Stimulated activated CD4-positive, alpha-beta T cell treated with anti-CD3 and anti-CD28 coated beads, TNF-alpha, amount 100 ng/mL, for 1 hour (primary cell): ENCODE data around the gene MRPL16.

Experiments
- DNase-seq, 3 donors: peaks; one replicate each; pipeline ENCODE4 v3.0.0-alpha.2; 2020; ENCODE audit warnings: low read depth in 3 of 3, low spot score in 1 of 3

Gene MRPL16

DNA sequence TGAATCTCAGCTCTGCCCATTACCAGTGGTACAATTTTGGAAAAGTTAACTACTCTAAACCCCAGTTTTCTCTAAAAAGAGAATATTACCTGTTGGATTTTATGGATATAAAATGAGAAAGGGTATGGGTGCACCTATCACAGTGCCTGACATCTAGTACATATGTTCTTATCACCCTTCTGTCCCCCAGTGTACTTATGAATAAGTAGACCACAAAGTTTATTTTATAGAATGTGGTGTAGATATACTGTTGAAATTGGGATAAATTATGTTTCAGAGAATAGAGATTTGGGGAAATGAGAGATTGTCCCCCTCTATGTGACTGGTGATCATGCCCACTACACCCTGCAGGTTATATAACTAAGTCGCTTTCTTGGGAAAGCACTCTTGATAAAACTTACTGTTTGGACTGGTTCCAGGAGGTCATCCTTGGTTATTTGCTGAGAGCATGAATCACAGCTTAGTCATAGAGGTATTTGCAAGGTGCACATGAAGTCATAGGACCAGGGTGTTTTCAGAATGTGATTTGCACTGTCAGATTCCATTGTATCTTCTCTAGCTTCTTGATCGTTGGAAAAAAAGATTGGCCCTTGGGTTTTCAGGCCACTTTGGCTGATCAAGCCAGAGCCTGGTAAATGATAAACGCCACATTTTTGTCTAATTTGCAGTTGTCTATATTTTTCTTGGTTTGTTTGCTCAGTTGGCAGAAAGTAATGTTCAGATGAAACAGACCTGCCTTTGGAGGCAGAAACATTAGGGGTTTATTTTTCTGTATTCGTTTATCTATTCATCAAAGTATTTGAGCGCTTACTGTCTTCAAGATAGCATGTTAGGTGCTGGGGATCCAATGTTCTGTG, 34.1 kb downstream of the MRPL16 start:
- DNase-seq, result no peak

DNA sequence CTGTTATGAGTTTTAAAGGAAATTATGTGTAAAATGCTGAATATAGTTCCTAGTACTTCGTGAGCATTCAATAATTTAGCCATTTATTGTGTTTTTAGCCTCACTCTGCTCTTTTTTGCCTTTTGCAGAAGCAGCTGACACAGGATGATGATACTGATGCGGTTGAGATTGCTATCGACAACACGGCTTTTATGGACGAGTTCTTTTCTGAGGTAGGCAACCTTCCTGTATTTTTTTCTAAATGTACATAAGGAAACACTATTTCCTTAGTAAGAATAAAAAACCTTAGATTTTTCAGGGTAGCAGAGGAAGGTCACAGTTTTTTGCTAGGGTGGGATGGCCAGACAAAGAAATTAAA, 37.5 kb downstream of the MRPL16 start:
- no peak for DNase-seq

DNA sequence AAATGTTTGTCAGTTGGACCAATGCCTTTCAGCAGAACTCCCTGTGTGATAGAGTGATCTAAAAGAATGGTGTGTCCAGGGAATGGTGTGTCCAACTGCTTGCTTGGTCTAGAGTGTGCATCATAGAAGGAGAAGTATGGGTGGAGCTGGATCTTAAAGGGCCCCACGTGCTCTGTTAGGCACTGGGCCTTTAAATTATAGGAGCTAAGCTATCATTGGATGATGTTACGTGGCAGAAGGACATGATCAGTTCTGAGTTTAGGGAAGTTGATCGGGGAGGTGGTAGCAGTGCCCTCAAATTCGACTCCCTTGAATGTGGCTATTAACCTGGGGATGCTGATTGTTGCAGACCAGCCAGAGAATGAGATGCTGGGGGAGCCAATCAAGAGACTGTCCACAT, 39.0 kb downstream of the MRPL16 start:
- DNase-seq, result no peak

DNA sequence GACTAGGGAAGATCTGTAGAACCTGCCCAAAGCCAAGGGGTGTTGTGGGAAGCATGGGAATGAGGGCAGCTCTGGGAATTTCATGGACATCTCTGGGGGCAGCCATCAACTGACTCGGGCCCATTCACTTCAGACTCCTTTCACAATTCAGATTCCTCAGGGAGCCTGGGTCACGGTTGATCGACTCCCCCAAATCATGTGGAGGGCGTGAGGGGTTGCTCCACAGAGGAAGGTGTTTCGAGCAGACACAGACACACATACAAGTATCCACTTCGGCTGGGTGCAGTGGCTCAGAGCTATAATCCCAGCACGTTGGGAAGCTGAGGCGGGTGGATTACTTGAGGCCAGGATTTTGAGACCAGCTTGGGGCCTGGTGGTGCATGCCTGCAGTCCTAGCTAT, 39.7 kb downstream of the MRPL16 start:
- no peak for DNase-seq

DNA sequence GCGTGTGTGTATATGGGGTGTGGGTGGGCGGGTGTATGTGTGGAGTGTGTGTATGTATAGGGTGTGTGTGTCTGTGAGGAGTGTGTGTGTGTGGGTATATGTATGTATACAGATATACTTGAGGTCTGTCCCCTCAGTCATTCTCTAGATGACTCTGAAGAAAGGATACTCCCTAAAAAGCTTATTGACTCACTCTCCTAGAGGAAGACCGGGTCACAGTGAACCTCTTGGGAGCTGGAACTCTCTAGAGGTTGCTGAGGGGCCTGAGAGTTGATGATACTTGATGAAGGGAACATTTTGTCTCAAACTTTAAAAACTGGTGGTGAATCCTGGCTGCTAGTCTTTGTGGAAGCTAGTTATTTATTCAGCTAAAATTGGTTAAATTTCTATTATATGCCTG, 40.3 kb downstream of the MRPL16 start:
- no peak for DNase-seq

DNA sequence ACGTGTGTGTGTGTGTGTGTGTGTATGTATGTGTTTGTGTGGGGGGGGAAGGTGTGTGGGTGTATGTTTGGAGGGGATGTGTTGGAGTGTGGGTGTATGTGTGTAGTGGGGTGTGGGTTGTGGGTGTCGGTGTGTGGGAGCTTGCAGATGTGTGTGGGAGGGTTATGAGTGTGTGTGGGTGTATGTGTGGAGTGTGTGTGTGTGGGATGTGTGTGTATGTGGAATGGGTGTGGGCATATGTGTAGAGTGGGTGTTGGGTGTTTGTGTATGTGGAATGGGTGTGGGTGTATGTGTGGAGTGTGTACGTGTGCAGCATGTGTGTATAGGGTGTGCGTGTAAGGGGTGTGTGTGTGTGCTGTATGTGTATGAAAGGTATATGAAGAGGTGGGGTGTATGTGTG, 40.8 kb downstream of the MRPL16 start:
- no peak for DNase-seq

DNA sequence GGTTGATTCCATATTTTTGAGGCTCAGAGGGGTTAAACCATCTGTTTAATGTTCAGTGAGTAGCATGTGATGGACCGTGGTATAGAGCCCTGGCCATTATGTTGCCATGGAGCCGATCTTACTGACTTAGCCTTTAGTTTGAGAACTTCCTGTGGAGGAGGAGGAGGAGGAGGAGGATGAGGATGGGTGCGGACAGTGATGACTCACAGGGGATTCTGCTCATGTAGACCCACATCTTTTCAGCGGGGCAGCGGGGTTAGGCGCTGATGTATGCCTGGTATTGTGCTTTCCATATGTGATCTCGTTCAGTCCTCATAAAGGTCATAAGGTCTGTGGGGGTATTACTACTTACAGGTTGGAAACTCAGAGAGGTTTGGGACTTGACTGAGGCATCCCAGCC, 41.5 kb downstream of the MRPL16 start:
- no peak for DNase-seq

DNA sequence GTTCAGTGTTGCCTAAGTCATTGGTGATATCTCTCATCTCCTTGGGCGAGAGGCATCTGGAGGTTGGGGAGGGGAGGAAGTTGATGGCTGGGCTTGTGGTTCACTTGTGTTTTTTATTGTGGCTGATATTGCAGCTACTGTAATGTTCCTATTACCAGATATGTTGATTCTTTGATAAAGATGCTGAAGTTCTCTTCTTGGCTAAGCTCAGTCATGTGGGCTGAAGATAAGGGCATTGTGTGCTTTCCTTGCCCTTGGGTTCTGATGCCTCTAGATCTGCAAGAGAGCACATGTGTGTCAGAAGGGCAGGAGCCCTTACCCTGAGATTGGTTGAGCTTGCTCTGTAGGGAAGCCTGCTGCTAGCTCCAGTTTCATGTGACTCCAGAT, 43.4 kb downstream of the MRPL16 start:
- no peak for DNase-seq

DNA sequence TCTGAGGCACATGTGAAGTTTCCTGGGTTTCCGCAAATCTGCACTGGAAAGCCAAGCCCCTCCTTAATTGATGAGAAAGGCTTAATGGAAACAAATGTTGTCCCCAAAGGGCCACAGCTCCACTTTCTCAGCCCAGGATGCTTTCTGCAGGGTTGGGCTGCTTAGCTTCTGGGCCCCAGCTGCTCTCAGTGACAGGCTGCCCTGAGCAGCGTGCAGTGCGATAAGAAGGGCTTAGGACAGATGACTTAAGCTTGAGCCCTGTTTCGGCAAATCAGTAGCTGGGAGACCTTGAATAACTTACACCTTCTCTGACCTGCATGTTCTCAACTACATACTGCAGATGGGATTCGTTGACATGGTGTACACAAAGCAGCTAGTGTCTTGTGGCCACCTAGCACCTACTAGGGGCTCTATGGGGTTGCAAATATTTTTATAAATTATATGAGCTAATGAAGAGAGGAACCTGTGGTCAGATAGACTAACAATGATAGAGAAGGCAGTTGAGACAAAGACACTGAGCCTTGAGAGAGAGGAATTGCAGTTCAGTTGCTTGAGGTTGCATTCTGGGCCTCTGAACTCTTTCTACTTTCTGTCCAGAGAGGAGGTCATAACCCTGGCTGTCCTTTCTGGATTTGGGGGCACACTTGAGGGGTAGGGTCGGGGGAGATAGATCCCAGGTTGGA, 43.9 kb downstream of the MRPL16 start:
- no peak for DNase-seq

DNA sequence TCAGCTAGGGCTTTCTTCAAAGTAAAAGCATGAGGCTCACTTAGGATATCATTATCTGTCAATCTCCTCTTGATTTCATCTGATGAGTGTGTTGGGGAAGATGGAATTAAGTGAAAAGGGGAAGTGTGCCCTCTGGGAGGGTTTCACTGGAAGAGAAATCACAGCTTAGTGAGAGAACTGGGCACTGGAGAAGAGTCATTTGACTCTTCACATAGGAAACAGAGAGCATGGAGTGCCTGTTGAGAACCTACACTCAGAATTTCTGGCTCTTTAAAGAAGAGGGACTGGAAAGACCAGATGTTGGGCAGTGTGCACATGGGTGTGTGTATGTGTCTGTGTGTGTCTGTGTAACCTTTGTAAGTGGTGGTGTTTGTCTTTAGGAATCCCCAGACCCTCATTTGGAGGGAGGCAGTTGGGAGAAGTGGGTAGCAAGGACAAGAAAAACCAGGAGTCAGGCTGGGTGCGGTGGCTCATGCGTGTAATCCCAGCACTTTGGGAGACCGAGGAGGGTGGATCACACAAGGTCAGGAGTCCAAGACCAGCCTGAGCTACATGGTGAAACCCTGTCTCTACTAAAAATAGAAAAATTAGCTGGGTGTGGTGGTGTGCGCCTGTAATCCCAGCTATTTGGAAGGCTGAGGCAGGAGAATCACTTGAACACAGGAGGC, 45.4 kb downstream of the MRPL16 start:
- no peak for DNase-seq

DNA sequence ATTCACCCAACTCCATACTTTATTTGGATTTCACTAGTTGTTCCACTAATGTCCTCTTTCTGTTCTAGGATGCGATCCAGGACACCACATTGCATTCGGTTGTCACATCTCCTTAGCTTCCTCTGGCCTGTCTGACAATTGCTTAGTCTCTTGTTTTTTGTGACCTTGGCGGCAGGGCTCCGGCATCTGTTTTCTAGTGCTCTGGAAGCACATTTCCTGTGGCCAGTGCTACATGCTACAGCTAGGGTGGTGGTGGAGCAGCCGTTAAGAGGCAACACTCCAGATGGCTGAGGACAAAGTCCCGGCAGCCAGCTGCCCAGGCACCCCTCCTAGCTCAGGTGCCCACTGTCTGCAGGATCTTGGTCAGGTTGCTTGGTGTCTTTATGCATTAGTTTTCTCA, 48.6 kb downstream of the MRPL16 start:
- DNase-seq, result no peak

DNA sequence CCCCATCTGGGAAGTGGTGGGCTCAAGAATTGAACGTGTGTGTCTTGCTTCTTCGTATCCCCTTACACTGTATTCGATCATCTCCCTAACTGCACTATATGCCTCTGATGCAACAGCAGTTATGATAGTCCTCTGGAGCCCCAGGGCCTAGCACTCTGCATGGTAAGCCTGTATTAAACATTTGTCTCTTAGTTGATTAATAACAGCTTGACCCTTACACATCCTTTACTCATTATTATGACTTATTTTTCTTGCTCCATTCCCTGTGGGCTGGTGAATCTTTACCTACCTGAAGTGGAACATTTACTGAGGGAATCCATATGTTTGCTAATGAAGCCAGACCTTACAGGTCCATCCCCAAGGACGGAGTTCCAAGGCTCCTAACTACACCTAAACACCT, 49.8 kb downstream of the MRPL16 start:
- DNase-seq, result no peak

DNA sequence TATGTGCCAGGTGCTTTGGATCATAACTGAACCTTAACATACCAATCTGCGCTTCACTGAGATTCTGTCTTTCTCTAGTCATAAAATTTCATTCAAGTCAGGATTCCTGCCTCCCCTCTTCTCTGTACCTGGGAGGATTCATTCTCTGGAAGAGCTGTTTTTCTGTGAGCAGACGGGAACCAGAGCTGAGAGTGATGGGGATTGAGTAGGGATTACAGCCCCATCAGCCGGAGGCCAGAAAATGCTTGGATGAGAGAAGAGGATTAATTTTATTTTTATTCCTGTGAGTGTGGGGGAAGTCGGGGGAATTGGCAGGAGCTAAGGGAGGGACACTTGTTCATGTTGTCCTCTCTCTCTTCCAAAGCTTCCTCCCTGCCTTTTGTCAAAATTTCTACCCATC, 50.7 kb downstream of the MRPL16 start:
- no peak for DNase-seq

DNA sequence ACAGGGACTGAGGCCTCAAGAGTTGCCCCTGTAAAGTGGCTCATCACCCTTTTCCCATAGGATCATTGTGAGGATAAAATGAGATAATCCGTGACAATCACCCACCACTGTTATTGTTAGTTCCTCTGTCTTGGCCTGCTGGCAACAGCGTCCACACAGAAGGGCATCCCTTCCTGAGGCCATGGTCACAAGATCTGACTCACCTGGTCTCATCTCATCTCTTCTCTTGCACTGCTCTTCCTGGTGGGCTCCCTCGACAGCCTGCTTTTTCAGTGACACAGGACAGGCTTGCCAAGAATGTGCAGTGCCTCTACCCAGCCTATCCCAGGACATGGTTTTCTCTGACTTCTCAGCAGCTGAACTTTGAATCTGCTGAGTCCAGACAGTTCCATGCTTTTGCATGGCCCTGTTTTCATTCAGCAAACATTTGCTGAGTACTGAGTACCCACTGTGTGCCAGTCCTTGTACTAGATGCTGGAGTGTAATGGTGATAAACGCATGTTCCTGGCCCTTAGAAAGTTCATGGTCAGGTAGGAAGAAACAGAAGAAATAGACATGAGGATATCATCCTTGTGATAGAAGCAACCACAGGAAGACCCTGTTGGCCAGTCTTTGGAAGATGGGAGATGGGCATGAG, 52.1 kb downstream of the MRPL16 start:
- DNase-seq, result no peak

DNA sequence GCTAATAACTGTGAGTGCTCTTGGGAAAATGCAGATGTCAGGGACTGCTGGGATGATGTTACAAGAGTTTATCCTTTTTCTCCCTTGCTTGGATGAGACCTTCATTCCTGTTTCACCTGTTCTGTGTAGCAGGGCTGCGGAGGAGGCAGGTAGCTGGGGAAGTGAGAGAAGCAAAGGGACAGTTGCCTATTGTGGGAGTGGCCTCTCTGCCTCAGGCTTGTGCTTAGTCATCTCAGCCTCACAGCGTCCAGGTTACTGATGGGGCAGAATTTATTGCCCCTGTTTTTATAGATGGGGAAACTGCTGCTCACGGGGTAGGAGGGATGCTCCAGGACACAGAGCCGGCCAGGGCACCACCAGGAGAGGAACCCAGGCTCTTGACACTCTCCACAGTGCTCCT, 53.7 kb downstream of the MRPL16 start:
- DNase-seq, result no peak

DNA sequence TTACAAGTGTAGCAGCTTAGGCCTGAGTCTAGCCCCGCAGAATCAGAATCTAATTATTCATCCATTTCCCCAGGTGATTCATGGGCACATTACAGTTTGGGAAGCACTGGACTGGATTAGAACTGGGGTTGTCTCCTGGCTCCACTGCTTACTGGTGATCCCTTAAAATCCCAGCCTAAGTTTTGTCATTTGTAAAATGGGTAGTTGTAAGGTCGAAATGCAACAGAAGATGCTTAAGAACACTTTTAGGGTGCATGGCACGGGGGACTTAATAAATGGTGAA, 54.1 kb downstream of the MRPL16 start:
- DNase-seq, result no peak
